Renal pelvis (tissue), 4 donors: Measurements from ENCODE around the gene CRELD2. TPM values are rescaled to one million over a fixed set of nuclear protein-coding genes. Genes with fewer than 3 reads are reported as not detected.
A peak's percentile ranks its signal among the peaks of the same experiment; 100 is the strongest.
"Not testable (repeated sequence)": the region's sequence is repeated elsewhere in the genome, so short reads cannot be mapped to it uniquely, and the experiment has no call there.

Experiments used
- DNase-seq: peaks from one replicate; pipeline ENCODE4 v3.0.0-alpha.2; 2013
- polyA plus RNA-seq, 3 donors: library from polyadenylated mRNA; unstranded; fragments of 120-200 nt; gene quantifications; one replicate each; pipeline ENCODE4 v1.2.1, GENCODE V29; 2013; ENCODE audit not compliant: insufficient read length in 3 of 3

Gene CRELD2
- polyA plus RNA-seq, 3 donors: 28.1 to 33.9 (median 33.2) TPM

DNA sequence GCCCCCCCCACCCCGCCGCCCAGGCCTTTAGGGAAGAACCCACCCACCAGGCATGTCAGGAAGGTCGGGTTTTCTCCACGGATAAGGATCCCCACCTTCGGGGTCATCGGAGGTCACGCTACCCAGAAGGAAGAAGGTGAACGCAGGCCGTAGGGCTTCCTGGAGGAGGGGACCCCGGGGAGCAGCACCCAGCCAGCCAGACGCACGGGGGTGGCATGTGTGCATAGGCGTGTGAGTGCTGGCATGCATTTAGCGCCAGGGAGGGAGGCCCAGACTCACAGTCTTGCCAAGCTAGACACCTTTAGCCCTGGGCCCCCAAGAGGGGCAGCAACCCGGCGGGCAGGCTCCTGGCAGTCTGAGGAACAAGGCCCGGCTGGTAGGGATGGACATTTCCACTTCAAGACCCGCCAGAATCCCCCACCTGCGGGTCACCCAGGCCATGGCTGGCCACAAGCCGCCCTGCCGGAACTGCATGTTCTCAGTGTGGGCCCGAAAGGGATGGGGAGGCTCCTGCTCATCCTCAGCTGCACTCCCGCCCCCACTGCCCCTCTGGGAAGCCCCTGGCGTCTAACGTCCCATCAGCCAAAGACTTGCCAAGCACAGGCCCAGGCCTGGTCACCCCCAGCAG, 25.5 kb downstream of the CRELD2 start:
- DNase-seq: no peak

DNA sequence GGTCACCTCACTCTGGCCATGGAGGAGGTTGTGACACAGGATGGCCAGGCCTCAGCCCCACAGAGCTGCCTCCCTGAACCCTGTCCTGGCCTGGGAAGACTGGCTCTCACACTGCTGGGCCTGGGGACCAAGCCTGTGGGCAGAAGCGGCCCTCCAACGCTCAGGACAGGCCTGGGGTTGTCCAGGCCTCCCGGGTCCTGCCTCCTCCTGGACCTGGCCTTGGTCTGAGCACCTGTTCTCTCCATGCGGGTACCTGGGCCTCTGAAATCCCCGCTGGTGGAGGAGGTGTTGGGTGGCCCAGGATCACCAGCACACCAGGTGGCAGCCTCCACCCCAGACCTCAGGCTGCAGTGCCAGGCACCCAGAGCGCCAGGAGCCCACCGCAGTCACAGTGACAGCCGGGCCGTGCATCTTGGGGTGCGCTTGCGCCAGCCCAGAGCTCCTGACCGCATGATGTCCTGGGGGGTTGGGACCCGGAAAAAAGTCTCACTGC, 26.0 kb downstream of the CRELD2 start:
- no peak for DNase-seq

DNA sequence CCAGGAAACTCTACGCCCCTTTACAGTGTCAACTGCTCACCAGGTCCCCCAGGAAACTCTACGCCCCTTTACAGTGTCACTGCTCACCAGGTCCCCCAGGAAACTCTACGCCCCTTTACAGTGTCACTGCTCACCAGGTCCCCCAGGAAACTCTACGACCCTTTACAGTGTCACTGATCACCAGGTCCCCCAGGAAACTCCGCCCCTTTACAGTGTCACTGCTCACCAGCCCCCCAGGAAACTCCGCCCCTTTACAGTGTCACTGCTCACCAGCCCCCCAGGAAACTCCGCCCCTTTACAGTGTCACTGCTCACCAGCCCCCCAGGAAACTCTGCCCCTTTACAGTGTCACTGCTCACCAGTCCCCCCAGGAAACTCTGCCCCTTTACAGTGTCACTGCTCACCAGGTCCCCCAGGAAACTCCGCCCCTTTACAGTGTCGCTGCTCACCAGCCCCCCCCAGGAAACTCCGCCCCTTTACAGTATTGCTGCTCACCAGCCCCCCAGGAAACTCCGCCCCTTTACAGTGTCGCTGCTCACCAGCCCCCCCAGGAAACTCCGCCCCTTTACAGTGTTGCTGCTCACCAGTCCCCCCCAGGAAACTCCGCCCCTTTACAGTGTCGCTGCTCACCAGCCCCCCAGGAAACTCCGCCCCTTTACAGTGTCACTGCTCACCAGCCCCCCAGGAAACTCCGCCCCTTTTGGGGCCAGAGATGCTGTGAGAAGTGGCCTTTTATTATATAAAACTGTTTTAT, 26.8 kb downstream of the CRELD2 start:
- DNase-seq: not testable (repeated sequence)

DNA sequence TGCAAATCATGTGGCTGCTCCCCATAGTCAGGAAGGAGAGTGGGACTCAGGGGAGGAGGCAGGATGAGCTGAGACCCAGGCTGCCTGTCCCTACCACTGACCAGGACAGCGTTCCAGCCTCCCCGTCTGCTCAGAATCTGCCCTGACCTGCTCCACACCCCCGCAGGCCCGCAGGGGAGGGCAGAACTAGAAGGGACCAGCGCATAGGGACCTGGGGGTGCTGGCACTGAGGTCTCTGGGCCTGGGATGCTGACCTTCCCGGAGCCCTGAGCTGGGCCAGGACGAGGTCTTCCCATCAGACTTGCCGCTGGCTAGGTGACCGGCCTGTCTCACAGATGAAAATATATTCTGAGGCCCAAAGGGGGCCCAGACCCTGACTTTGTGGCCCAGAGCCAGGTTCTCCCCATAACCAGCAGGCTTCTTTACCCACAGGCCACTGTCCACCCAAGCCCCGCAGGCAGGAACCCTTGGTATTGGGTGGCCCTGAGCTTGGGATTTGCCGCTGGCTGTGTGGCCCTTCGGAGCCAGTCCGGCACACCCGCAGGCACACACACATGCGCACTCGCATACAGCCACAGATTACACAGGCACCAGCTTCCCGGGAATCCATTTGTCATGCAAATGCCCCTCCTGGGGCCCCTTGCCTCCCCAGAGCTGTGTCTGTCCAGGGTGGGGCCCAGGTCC, 28.3 kb downstream of the CRELD2 start:
- no peak for DNase-seq

DNA sequence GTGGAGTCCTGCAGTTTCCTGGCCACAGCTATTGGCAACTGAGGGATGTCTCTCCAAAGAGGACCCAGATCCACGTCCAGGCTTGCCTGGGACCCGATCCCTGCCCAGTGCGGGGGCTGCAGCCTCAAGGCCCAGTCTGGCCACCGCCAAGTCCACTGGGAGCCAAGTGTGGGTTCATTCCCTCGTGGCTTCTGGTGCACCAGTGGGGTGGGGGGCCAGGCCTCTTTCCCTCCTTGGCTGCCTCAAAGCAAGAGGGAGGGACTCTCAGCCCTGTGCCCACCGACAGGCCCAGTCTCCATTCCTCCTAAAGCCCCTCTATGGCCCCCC, 28.8 kb downstream of the CRELD2 start:
- DNase-seq: no peak

DNA sequence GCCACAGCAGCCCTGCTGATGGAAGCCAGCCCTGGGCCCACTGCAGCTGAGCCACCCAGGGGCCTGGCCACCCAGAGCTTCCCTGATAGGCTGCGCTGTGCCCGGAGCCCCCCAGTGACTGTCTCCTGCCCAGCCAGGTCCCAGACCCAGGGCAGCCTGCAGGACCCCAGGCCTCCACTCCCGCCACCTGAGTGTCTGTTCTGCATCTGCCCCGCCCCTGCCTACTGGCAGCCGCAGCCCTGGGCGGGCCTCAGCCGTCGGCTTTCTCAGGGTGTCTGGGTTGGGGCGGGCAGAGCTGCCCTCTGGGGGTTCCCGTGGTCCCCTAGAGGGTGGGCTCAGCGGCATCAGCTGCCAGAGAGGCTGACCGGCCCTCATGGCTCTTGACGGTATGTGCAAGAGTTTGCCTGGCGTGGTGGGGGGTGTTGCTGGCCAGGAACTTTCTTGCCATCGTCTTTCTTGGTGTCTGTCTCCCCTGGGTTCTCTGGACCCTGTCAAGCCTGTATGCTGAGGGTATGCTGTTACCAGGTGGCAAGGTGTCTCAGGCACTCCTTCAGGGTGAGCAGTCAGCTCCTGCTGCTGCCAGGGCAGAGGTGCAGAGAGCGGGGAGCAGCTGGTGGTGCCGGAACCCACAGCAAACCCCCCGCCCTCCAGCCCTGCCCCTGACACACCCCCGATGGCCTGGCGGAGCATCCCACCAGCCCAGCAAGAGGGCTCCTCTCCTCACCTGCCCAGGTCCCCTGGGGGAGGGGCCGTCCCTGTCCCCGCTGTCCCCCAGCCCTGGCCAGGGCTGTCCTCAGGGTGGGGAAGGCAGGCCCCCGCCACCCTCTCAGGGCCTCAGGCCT, 29.9 kb downstream of the CRELD2 start:
- DNase-seq: no peak

DNA sequence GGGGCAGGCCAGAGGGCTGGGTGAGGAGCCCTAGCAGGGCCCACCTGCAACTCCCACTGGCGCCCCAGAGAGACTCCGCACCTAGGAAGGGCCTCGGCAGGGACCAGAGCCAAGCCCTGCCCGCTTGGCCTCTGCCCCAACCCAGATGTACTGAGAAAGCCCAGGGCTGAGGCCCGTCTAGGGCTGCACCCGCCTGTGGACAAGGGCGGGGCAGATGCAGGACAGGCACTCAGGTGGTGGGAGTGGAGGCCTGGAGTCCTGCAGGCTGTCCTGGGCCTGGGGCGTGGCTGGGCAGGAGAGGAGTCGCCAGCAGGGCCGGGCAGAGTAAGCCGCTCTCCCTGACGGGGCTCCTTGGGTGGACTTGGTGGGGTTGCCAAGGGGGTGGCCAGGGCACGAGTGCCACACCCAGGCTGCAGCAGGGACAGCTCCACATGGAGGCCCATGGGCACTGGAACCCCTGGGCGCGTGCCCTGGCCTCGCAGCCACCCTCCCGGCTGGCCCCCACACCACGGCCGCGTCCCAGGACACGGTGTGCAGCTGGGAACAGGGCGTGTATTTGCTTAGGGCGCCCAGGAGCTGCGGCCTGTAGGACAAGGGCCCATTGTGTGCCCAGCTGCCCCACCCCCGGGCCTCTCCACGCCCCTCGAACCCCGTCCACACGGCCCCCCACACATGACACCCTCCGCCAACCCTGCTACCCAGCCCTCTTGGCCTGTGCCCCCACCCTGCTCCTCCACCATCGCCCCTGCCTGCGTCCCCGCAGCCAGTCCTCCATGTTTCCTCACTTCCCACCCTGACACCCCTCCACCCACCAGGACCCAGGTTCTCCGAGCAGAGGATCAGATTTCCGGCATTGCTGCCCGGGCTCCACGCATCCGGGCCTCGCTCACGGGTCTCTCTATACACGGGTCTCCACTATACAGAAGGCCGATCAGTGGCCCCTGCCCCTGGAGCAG, 30.8 kb downstream of the CRELD2 start:
- DNase-seq: no peak

DNA sequence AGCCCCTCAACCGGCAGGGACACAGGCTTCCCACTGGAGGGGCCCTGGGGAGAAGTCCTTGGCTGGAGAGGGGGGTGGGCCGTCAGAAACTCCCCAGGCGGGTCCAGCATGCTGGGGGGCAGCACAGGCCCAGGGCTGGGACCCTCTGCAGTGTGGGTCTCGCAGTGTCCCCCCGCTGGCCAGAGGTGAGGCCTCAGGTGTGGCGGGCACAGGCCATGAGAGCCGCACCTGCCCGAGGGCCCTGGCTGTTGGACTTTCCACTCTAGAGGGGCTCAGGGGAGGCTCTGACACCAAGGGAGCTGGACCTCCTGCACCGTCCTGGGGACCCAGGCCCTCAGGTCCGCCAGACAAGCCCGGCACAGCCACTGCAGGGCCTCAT, 31.5 kb downstream of the CRELD2 start:
- no peak for DNase-seq

DNA sequence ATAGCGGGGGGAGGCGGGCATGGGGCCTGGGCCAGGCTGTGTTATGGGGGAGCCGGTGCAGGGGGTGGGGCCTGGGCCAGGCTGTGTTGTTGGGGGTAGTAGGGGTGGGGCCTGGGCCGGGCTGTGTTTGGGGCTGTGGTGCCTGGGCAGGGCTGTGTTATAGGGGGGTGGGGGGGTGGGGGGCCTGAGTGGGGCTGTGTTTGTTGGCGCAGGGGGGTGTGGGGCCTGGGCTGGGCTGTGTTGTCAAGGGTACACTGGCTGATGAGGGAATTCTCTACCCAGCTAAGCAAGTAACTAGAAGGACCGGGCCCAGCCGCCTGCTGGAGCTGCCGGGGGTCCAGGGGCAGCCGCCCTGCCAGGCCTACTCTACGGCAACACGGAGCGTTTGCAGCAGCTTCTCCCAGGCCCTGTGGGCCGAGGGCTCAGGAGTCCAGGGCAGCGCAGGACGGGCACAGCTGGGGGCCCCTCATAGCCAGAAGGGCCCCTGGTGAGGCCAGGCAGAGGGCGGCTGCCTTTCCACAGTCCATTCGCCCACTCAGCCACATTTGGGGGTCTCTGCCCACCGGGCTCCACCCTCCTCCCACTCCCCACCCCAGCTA, 32.1 kb downstream of the CRELD2 start:
- DNase-seq: no peak

DNA sequence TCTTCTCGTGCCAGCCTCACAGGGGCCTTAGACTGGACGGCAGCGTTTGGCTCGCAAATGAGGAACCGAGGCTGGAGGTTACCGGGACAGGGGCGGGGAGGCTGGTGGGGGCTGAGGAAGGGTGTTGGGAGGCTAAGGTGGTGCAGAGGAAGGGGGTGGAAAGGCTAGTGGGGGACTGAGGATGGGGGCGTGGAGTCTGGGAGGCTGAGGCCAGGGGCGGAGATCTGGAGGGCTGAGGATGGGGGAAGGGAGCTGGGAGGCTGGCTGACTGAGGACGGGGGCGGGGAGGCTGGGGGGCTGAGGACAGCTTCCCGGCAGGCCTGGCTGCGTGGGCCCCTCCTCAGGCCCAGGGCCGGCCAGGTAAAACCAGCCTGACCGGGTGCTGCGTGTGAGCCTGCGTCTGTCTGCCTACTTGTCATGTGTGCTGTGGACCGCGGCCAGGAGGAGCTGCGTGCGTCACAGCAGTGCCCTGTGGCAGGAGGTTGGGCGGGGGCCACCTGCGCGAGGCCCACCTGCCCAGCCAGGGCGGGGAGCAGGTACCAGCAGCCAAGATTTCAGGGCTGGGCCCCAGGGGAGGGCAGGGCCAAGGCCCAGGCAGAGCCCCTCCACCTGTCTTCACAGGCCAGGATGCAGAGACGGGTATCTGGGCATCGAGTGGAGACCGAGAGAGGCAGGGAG, 32.7 kb downstream of the CRELD2 start:
- peak; percentile 74 for DNase-seq

DNA sequence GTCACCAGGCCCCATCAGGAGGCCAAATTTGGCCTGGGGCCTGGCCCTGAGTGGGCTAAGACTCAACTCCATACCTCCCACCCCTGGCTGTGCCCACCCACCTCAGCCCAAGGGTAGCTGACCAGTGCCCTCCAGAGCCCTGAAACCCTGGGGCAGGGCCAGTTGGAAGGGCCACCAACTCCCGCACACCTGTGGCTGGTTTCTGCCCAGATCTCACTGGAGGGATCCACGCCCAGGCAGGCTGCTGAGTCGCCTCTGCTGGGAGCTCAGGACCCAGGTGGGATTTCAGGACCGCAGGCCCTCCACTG, 33.2 kb downstream of the CRELD2 start:
- DNase-seq: no peak

DNA sequence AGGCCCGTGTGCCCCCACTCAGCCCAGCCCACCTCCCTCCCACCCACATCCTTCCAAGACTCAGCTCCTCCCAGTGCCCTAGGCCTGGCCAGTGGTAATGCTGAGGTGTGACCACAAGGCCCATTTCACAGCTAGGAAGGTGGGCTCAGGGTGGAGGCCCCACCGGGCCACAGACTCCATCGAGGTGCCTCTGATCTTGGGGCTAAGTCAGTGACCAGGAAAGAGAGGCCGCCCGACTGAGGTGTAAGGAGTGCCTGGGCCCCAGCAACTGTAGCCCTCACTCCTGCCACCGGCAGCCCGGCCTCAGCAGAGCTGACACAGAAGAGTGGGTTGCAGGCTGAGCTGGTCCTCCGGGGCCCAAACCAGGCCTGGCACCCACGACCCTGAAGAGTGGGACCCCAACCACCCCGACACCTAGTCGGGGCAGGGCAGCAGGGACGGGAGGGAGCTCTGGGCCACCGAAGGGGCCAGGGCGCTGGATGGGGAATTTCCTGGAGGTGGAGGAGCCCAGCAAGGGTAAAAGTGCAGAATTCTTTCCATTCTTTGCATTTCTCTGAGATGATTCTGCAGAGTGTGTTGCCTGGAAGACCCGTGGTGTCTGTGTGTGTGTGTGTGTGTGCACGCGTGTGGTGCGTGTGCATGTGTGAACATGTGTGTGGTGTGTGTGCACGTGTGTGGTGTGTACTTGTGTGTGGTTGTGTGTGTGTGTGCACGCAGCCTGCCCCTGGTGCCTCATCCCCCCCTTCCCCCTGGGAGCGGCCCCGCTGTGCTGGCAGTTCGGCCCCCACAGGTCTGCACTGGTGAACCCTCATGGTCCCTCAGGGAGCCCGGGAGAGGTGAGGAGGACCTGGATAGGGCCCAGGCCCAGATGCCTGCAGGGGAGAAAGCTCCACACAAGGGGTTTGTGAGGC, 33.8 kb downstream of the CRELD2 start:
- DNase-seq: no peak

DNA sequence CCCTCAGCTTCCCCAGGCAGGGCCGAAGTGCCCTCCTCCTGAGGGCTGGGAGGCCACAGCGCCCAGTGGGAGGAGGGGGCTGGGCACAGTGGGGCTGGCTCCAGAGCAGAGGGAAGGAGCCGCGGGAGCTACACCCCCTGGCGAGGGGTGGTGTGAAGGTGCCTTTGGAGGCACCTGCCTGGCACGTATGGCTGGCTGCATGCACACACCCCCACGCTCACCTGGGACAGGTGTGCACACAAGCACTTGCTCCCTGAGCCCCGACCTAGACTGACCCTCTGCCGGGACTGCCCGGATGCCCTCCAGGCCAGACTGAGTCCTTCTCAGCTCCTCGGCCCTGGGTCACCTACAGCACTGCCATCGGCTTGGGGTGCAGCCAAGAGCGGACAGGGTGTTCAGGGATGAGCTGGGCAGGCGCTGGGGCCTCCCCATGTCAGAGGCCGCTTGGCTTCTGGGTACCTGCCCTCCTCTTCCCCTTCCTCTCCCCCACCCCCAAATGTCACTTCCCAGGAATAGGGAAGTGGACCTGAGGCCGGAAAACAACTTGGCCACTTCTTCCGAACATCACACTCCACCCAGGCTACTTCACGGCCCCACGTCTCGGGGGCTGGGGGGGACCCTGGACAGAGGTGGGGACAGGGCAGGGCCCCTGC, 34.7 kb downstream of the CRELD2 start:
- DNase-seq: no peak

DNA sequence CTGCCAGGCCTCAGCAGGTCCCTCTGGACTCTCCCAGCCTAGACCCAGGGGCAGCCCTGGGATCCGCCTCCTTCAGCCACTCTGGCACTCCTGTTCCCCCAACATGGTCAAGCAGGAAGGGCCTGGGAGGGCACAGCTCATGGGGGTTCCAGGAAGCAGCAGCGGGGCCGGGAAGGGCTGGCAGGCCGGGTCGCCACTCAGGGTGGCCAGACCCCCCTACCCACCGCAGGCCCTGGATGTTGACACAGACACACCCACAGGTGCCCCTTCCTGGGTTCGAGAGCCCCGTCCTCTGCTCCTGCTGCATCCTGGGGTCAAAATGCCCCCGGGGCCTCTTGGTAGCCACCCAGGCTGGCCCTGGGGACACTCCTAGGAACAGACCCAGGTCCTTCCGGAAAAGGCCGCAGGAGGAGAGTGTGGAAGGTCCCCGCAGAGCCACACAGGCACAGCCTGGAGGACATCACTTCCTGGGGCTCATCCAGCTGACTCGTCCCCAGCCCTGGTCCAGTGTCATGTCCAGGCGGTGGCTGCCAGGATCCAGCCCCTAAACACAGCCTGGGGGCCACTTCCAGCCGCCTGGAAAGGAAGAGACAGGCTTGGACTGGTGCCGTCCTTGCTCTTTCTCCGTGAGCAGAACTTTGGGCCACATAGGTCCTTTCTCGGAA, 35.4 kb downstream of the CRELD2 start:
- no peak for DNase-seq

DNA sequence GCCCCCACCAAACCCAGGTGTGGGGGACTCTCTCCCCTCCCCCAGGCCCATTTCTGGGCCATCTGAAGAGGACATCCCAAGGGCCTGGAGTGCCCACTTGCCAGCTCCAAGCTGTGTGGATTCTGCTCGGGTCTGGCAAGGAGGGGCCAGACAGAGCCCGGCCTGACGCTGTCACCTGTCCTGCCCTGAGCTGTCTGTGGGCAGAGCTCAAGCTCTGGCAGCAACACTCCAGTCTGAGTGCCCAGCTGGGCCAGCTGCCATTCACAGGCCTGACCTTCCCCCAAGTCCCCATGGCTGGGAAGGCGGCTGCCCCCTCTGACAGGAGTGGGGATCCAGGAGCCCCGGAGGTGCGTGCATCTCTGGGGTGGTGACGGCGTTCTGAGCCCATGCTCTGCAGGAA, 35.9 kb downstream of the CRELD2 start:
- DNase-seq: no peak

DNA sequence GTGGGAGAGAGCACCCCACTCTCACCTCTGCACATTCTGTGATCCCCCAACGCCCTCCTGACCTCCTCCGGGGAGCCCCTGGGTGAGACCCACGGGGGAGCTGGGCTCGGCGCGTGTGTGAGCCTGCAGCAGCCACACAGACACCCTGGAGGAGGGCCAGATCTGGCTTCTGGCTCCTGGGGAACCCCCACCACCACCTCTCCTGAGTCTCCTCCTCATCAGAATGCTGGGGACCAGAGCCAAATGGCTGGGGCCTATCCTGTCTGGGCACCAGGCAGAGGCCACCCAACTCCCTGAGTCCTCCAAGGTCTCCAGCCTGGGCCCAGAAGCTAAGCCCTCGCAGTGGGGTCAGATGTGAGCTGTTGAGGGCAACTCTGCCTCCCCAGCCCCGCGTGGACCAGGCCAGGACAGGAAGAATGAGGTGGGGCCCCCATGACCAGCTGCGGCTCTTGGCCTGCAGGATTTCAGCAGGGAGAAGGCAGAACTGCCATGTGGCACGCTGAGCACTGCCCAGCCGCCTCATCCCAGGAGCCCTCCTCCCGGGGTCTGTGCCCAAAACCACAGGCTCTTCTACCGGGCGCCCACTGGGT, 36.7 kb downstream of the CRELD2 start:
- DNase-seq: no peak

DNA sequence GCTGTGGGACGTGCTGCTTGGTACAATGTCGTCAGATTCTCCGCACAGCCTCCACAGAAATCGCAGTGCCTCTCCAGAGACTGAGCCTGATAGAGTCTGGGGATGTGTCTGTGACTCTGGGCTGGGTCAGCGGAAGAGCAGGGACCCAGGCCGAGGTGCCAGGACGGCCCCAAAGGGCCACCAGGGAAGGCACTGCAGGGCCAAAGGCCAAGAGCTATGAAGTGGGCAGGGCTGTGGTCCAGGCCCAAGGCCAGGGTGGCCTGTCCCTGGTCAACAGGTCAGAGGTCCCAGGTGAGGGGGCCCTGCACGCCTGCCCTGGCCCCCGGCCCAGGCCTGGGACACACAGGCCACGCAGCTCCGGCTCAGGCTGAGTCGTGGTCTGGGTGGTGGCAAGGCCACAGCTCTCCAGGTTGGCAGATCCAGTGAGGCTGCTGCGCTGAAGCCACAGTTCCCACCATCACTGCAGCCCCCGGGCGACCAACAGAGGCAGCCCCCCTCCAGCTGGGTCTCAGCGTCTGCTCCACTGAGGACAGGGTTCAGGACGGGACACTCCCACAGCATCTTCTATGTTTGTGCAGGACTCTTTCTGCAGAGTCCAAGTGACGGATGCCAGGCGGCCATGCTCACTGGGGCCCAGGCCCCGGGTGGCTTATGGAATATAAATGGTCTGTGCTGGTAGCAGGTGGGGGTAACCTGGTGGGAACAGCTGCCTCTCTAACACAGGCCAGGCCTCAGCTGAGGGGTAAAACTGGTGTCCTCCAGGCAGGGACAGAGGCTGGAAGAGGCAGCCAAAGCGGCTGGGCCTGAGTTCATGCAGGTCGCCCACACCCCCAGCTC, 37.4 kb downstream of the CRELD2 start:
- DNase-seq: no peak
